IMR-90 (cell line): Measurements from ENCODE around the gene MINDY1. TPM values are rescaled to one million over a fixed set of nuclear protein-coding genes. Genes with fewer than 3 reads are reported as not detected.

Source experiments
- ATAC-seq: fragments of 200-7000 bp; cut with Tn5 transposase; 2 replicates; pipeline ENCODE4 v1.9.1; 2020; ENCODE audit warnings: low read depth, mild to moderate bottlenecking, moderate library complexity
- BruUV-seq: library from RNA; stranded (reverse); fragments of 400-500 nt; replicated peaks from 2 replicates; lab custom pipeline; 2021; lab: Mats Ljungman, UMichigan
- CTCF ChIA-PET: fragments of 300-600 bp; formaldehyde crosslinking; extraction: SDS; loops from one replicate; lab custom pipeline; 2021; ENCODE audit warnings: antibody characterized with exemption; lab: Yijun Ruan, JAX
- POLR2A ChIA-PET: fragments of 300-600 bp; sonication (Branson Sonifier 250); formaldehyde crosslinking; loops from one replicate; lab custom pipeline; 2022; ENCODE audit warnings: antibody characterized with exemption; ENCODE audit not compliant: unreplicated experiment; lab: Charles Lee
- DNase-seq: peaks from one replicate; pipeline ENCODE4 v3.0.0; 2013
- H2AFZ ChIP-seq: replicated peaks from 2 replicates; pipeline ENCODE3; 2013; ENCODE audit warnings: low read length, mild to moderate bottlenecking; ENCODE audit not compliant: poor library complexity
- H2AK5ac ChIP-seq: 2 replicates; pipeline ENCODE4 v1.6.1; 2013; ENCODE audit warnings: low read depth, low read length, inconsistent platforms
- H2AK9ac ChIP-seq: replicated peaks from 2 replicates; pipeline ENCODE3; 2013; ENCODE audit warnings: mild to moderate bottlenecking, low read depth, low read length, moderate library complexity; ENCODE audit not compliant: poor library complexity
- H2BK120ac ChIP-seq: 2 replicates; pipeline ENCODE4 v1.6.1; 2013; ENCODE audit warnings: low read depth, low read length, inconsistent platforms
- H2BK15ac ChIP-seq: 3 replicates; pipeline ENCODE4 v1.6.1; 2013; ENCODE audit warnings: low read depth, low read length, inconsistent platforms
- H2BK20ac ChIP-seq: 2 replicates; pipeline ENCODE4 v1.6.1; 2013; ENCODE audit warnings: low read depth, mild to moderate bottlenecking, inconsistent platforms, low read length, moderate library complexity
- H2BK5ac ChIP-seq: 2 replicates; pipeline ENCODE4 v1.6.1; 2013; ENCODE audit warnings: mild to moderate bottlenecking, low read depth, low read length, inconsistent platforms; ENCODE audit not compliant: poor library complexity, severe bottlenecking
- H3K14ac ChIP-seq: replicated peaks from 2 replicates; pipeline ENCODE4 v1.6.1; 2013; ENCODE audit warnings: low read depth, low read length, inconsistent platforms
- H3K18ac ChIP-seq: 2 replicates; pipeline ENCODE4 v1.6.1; 2013; ENCODE audit warnings: low read depth, low read length, control low read depth
- H3K23ac ChIP-seq: 2 replicates; pipeline ENCODE4 v1.6.1; 2013; ENCODE audit warnings: low read depth, low read length, inconsistent platforms
- H3K27ac ChIP-seq: 2 replicates; pipeline ENCODE4 v1.5.1; 2013; ENCODE audit warnings: mild to moderate bottlenecking, control low read depth, low read length; ENCODE audit not compliant: insufficient read depth
- H3K27me3 ChIP-seq: 2 replicates; pipeline ENCODE4 v1.6.1; 2013; ENCODE audit warnings: low read length; ENCODE audit not compliant: control insufficient read depth, insufficient read depth
- H3K36me3 ChIP-seq: 2 replicates; pipeline ENCODE4 v1.6.1; 2013; ENCODE audit warnings: low read length, mixed read lengths; ENCODE audit not compliant: control insufficient read depth, insufficient read depth
- H3K4ac ChIP-seq: 2 replicates; pipeline ENCODE4 v1.6.1; 2013; ENCODE audit warnings: low read depth, low read length, inconsistent platforms
- H3K4me1 ChIP-seq: 2 replicates; pipeline ENCODE4 v1.6.1; 2013; ENCODE audit warnings: low read length, mixed read lengths; ENCODE audit not compliant: control insufficient read depth, insufficient read depth
- H3K4me2 ChIP-seq: 2 replicates; pipeline ENCODE4 v1.6.1; 2013; ENCODE audit warnings: low read depth, mild to moderate bottlenecking, control low read depth, low read length, moderate library complexity
- H3K4me3 ChIP-seq: 2 replicates; pipeline ENCODE4 v1.5.1; 2013; ENCODE audit warnings: low read depth, mild to moderate bottlenecking, control low read depth, low read length, moderate library complexity; ENCODE audit not compliant: insufficient read depth
- H3K56ac ChIP-seq: 2 replicates; pipeline ENCODE4 v1.6.1; 2013; ENCODE audit warnings: low read length, inconsistent platforms; ENCODE audit not compliant: insufficient read depth; ENCODE audit errors: extremely low read depth
- H3K79me1 ChIP-seq, 2 experiments: 2 replicates each; pipeline ENCODE4 v1.6.1; 2013; ENCODE audit warnings: low read length in 2 of 2, inconsistent platforms in 1 of 2, low read depth in 1 of 2
- H3K9ac ChIP-seq: 2 replicates; pipeline ENCODE4 v1.6.1; 2013; ENCODE audit warnings: low read depth, low read length, control low read depth
- H3K9me1 ChIP-seq: 2 replicates; pipeline ENCODE4 v1.6.1; 2013; ENCODE audit warnings: low read length, inconsistent platforms; ENCODE audit not compliant: insufficient read depth
- H3K9me3 ChIP-seq: 2 replicates; pipeline ENCODE4 v1.6.1; 2013; ENCODE audit warnings: low read length; ENCODE audit not compliant: control insufficient read depth, insufficient read depth
- H4K20me1 ChIP-seq: 2 replicates; pipeline ENCODE4 v1.6.1; 2013; ENCODE audit warnings: low read length, inconsistent platforms; ENCODE audit not compliant: insufficient read depth
- H4K5ac ChIP-seq: 2 replicates; pipeline ENCODE4 v1.6.1; 2013; ENCODE audit warnings: mild to moderate bottlenecking, low read depth, low read length, control low read depth
- H4K8ac ChIP-seq, 2 experiments: 2 replicates each; pipeline ENCODE4 v1.6.1; 2013; ENCODE audit warnings: low read depth in 2 of 2, low read length in 2 of 2, control low read depth in 1 of 2, inconsistent platforms in 1 of 2
- H4K91ac ChIP-seq: 2 replicates; pipeline ENCODE4 v1.6.1; 2013; ENCODE audit warnings: low read depth, low read length, inconsistent platforms; ENCODE audit not compliant: insufficient read depth
- BHLHE40 ChIP-seq: fragments of 150-350 bp; IDR thresholded peaks from 2 replicates; pipeline ENCODE4 v1.6.1; 2016; ENCODE audit warnings: mild to moderate bottlenecking, low read depth, low read length
- CEBPB ChIP-seq: IDR thresholded peaks from 2 replicates; pipeline ENCODE4 v1.6.1; 2012; ENCODE audit warnings: low read depth, low read length, improper control_type of control experiment
- CHD1 ChIP-seq: IDR thresholded peaks from 2 replicates; pipeline ENCODE4 v1.6.1; 2012; ENCODE audit warnings: low read depth, low read length, improper control_type of control experiment
- CTCF ChIP-seq: conservative IDR thresholded peaks from 2 replicates; pipeline ENCODE4 v1.5.1; 2012; ENCODE audit warnings: mild to moderate bottlenecking, low read depth, low read length, improper control_type of control experiment
- ELK1 ChIP-seq: fragments of 150-350 bp; IDR thresholded peaks from 2 replicates; pipeline ENCODE4 v1.6.1; 2016; ENCODE audit warnings: low read depth, mild to moderate bottlenecking, low read length, moderate library complexity, borderline replicate concordance
- FOS ChIP-seq: fragments of 150-350 bp; IDR thresholded peaks from 2 replicates; pipeline ENCODE4 v1.6.1; 2016; ENCODE audit warnings: low read depth, low read length
- MAFK ChIP-seq: IDR thresholded peaks from 2 replicates; pipeline ENCODE4 v1.6.1; 2012; ENCODE audit warnings: low read depth, low read length, improper control_type of control experiment
- MAZ ChIP-seq: IDR thresholded peaks from 2 replicates; pipeline ENCODE4 v1.6.1; 2012; ENCODE audit warnings: low read depth, mild to moderate bottlenecking, low read length, improper control_type of control experiment, moderate library complexity, borderline replicate concordance
- MXI1 ChIP-seq: IDR thresholded peaks from 2 replicates; pipeline ENCODE4 v1.6.1; 2012; ENCODE audit warnings: low read depth, mild to moderate bottlenecking, low read length, moderate library complexity, borderline replicate concordance
- NFE2L2 ChIP-seq: fragments of 150-350 bp; IDR thresholded peaks from 2 replicates; pipeline ENCODE4 v1.6.1; 2016; ENCODE audit warnings: low read depth, mild to moderate bottlenecking, low read length
- POLR2A ChIP-seq: IDR thresholded peaks from 2 replicates; pipeline ENCODE4 v1.6.1; 2012; ENCODE audit warnings: mild to moderate bottlenecking, low read depth, low read length
- RAD21 ChIP-seq: IDR thresholded peaks from 2 replicates; pipeline ENCODE4 v1.6.1; 2012; ENCODE audit warnings: low read length, improper control_type of control experiment
- RCOR1 ChIP-seq: IDR thresholded peaks from 2 replicates; pipeline ENCODE4 v1.6.1; 2012; ENCODE audit warnings: mild to moderate bottlenecking, low read length, improper control_type of control experiment; ENCODE audit not compliant: insufficient replicate concordance
- RFX5 ChIP-seq: IDR thresholded peaks from 2 replicates; pipeline ENCODE4 v1.8.0; 2012; ENCODE audit warnings: low read depth, mild to moderate bottlenecking, low read length, moderate library complexity
- SMC3 ChIP-seq: fragments of 150-350 bp; IDR thresholded peaks from 2 replicates; pipeline ENCODE4 v1.6.1; 2016; ENCODE audit warnings: low read depth, mild to moderate bottlenecking, antibody characterized with exemption, low read length, moderate library complexity
- USF2 ChIP-seq: fragments of 150-350 bp; IDR thresholded peaks from 2 replicates; pipeline ENCODE4 v1.6.1; 2017; ENCODE audit warnings: mild to moderate bottlenecking, antibody characterized with exemption, low read length, low read depth
- WGBS, 2 experiments: methylation state at CpG; one replicate each; pipeline versions ENCODE4 v1.1.5 to v1.1.7; 2013; ENCODE audit warnings: missing lambda C conversion rate in 2 of 2; ENCODE audit not compliant: insufficient read length in 1 of 2; ENCODE audit errors: extremely low coverage in 2 of 2; 5-methylcytosine and 5-hydroxymethylcytosine counted together
- dilution Hi-C: fragments of 300-500 bp; cut with HindIII; formaldehyde crosslinking; loops from one replicate; pipeline ENCODE4 v1.14.3; 2018; ENCODE audit warnings: low sequenced_read_pairs; ENCODE audit not compliant: unreplicated experiment
- in situ Hi-C: fragments of 300-500 bp; cut with MboI; formaldehyde crosslinking; loops from 3 replicates; pipeline ENCODE4 v1.14.3; 2019; ENCODE audit warnings: low sequenced_read_pairs, inconsistent platforms, mixed read lengths
- intact Hi-C: fragments of 100-400 bp; cut with micrococcal nuclease; formaldehyde crosslinking; loops from 2 replicates; pipeline ENCODE4 v1.10.0; 2022
- polyA plus RNA-seq, 3 experiments: library from polyadenylated mRNA; depleted of rRNA; stranded (reverse); fragments of >200 nt; gene quantifications; 2 replicates each; pipeline ENCODE4 v1.2.3, GENCODE V29; 2012; ENCODE audit warnings: low replicate concordance in 1 of 3
- total RNA-seq: library from RNA; depleted of rRNA; stranded (reverse); fragments of >200 nt; gene quantifications from 2 replicates; pipeline ENCODE4 v1.2.3, GENCODE V29; 2012

MINDY1 gene
- total and polyA plus RNA-seq, 2 of the 4 experiments (the other 2 are of a cell fraction): 6.6 to 7.3 TPM

- TSS peak; percentile 47 for BruUV-seq
- no peaks in the 10 kb centered on the region for H3K27me3 ChIP-seq
- H3K4ac ChIP-seq: no peak overlapping the region
- no peak for ATAC-seq
- H2AK5ac ChIP-seq: no peak overlapping the region
- H2BK15ac ChIP-seq: no peak overlapping the region
- no peak overlapping the region for H3K18ac ChIP-seq
- no peak overlapping the region for H4K8ac ChIP-seq
- in situ Hi-C loops (no loop called here), intact Hi-C loops (no loop called here), dilution Hi-C loops (no loop called here)
- no peak overlapping the region for H3K56ac ChIP-seq
- no peak for DNase-seq
- H4K20me1 ChIP-seq: peaks cover 33% of the 10 kb centered on the region
- H3K79me1 ChIP-seq: peaks cover 28 to 50% of the 10 kb centered on the region in 2 experiments
- H3K4me2 ChIP-seq: no peak overlapping the region
- H2AFZ ChIP-seq: no peak overlapping the region
- H2BK20ac ChIP-seq: no peak overlapping the region
- no peak overlapping the region for H4K91ac ChIP-seq
- CTCF ChIA-PET: no interaction called here
- no peak overlapping the region for H3K23ac ChIP-seq
- no peak overlapping the region for H3K4me3 ChIP-seq
- peaks cover 6% of the 10 kb centered on the region; the same call in 1 of the 2 replicates for H3K9me1 ChIP-seq
- no peak overlapping the region for H3K27ac ChIP-seq
- POLR2A ChIA-PET: no interaction called here
- H3K4me1 ChIP-seq: no peaks in the 10 kb centered on the region
- H4K5ac ChIP-seq: no peak overlapping the region
- no peak overlapping the region for H2BK120ac ChIP-seq
- no peaks in the 10 kb centered on the region for H3K9me3 ChIP-seq
- H2BK5ac ChIP-seq: no peak overlapping the region
- whole genome bisulfite sequencing, 2 experiments: no CpG with 5 or more reads among the region's 5 CpGs
- TF ChIP-seq POLR2A (no peak), CEBPB (no peak), SMC3 (no peak), MAFK (no peak), RFX5 (no peak), RCOR1 (no peak), ELK1 (no peak), RAD21 (no peak), MAZ (no peak), NFE2L2 (no peak), USF2 (no peak), BHLHE40 (no peak), CTCF (no peak), CHD1 (no peak), FOS (no peak), MXI1 (no peak)
- peaks cover 82% of the 10 kb centered on the region for H3K36me3 ChIP-seq
- H3K9ac ChIP-seq: no peak overlapping the region
- H3K14ac ChIP-seq: no peak overlapping the region
- no peak overlapping the region for H2AK9ac ChIP-seq
Observed at GRCh38 chr1:150964164-150964489, 42.6 kb downstream of the MINDY1 start.
